Astrocyte (in vitro differentiated cells and primary cell): Measurements from ENCODE around the gene LRRIQ3. TPM values are rescaled to one million over a fixed set of nuclear protein-coding genes. Genes with fewer than 3 reads are reported as not detected.

ENCODE experiments used
- DNase-seq: peaks from one replicate; pipeline ENCODE4 v3.0.0-alpha.2; 2010; ENCODE audit warnings: low read depth
- FAIRE-seq: peaks from 2 replicates; lab custom pipeline; 2011; peaks lifted over from hg19 to GRCh38; lab: Jason Lieb, UNC
- H2AFZ ChIP-seq: 2 replicates; pipeline ENCODE4 v1.6.0; 2012; ENCODE audit warnings: low read depth, low read length, inconsistent platforms
- H3K27ac ChIP-seq: 2 replicates; pipeline ENCODE4 v1.5.1; 2011; ENCODE audit warnings: low read depth, low read length, inconsistent platforms
- H3K27me3 ChIP-seq: 2 replicates; pipeline ENCODE4 v1.6.0; 2011; ENCODE audit warnings: low read length, inconsistent platforms; ENCODE audit not compliant: insufficient read depth
- H3K36me3 ChIP-seq: 2 replicates; pipeline ENCODE4 v1.5.1; 2011; ENCODE audit warnings: low read length, inconsistent platforms; ENCODE audit not compliant: insufficient read depth
- H3K4me1 ChIP-seq: 2 replicates; pipeline ENCODE4 v1.5.1; 2011; ENCODE audit warnings: low read length, inconsistent platforms; ENCODE audit not compliant: insufficient read depth
- H3K4me2 ChIP-seq: 2 replicates; pipeline ENCODE4 v1.6.0; 2012; ENCODE audit warnings: low read length, inconsistent platforms
- H3K4me3 ChIP-seq: 2 replicates; pipeline ENCODE4 v1.5.1; 2011; ENCODE audit warnings: low read depth, mild to moderate bottlenecking, low read length, inconsistent platforms; ENCODE audit not compliant: insufficient read depth
- H3K79me2 ChIP-seq: 2 replicates; pipeline ENCODE4 v1.6.0; 2012; ENCODE audit warnings: mild to moderate bottlenecking, low read length, inconsistent platforms; ENCODE audit not compliant: insufficient read depth
- H3K9ac ChIP-seq: 2 replicates; pipeline ENCODE4 v1.6.0; 2012; ENCODE audit warnings: mild to moderate bottlenecking, low read length, inconsistent platforms
- H3K9me3 ChIP-seq: 2 replicates; pipeline ENCODE4 v1.5.1; 2012; ENCODE audit warnings: low read depth, mild to moderate bottlenecking, low read length, inconsistent platforms; ENCODE audit not compliant: insufficient read depth
- H4K20me1 ChIP-seq: 2 replicates; pipeline ENCODE4 v1.6.0; 2012; ENCODE audit warnings: low read length, inconsistent platforms; ENCODE audit not compliant: insufficient read depth
- H3K27ac Mint-ChIP-seq: one replicate; pipeline ENCODE4 v1.8.0; 2021; ENCODE audit warnings: mild to moderate bottlenecking, mixed read lengths; ENCODE audit not compliant: unreplicated experiment
- H3K27me3 Mint-ChIP-seq: one replicate; pipeline ENCODE4 v1.8.0; 2021; ENCODE audit warnings: low read depth, mixed read lengths; ENCODE audit not compliant: unreplicated experiment
- H3K36me3 Mint-ChIP-seq: one replicate; pipeline ENCODE4 v1.8.0; 2021; ENCODE audit warnings: low read depth, mixed read lengths; ENCODE audit not compliant: unreplicated experiment
- H3K4me1 Mint-ChIP-seq: one replicate; pipeline ENCODE4 v1.8.0; 2021; ENCODE audit warnings: low read depth, mixed read lengths; ENCODE audit not compliant: unreplicated experiment
- H3K4me3 Mint-ChIP-seq: one replicate; pipeline ENCODE4 v1.8.0; 2021; ENCODE audit warnings: mild to moderate bottlenecking, moderate library complexity, mixed read lengths; ENCODE audit not compliant: unreplicated experiment
- H3K9me3 Mint-ChIP-seq: one replicate; pipeline ENCODE4 v1.8.0; 2021; ENCODE audit warnings: mild to moderate bottlenecking, mixed read lengths; ENCODE audit not compliant: unreplicated experiment
- EZH2 ChIP-seq: IDR thresholded peaks from 2 replicates; pipeline ENCODE4 v1.6.1; 2012; ENCODE audit warnings: mild to moderate bottlenecking, low read length, inconsistent platforms; ENCODE audit not compliant: insufficient read depth
- total RNA-seq: library from RNA; stranded (reverse); gene quantifications from 2 replicates; pipeline ENCODE4 v1.2.1, GENCODE V29; 2021
- TF ChIP-seq, protein P1 (sequence below): IDR thresholded peaks from 2 replicates; pipeline ENCODE4 v1.5.1; 2011; ENCODE audit warnings: low read depth, mild to moderate bottlenecking, inconsistent platforms, low read length, moderate library complexity; ENCODE audit not compliant: insufficient read depth

LRRIQ3 gene
- total RNA-seq, 1 donor from 2014 or later = 0.52 TPM

DNA sequence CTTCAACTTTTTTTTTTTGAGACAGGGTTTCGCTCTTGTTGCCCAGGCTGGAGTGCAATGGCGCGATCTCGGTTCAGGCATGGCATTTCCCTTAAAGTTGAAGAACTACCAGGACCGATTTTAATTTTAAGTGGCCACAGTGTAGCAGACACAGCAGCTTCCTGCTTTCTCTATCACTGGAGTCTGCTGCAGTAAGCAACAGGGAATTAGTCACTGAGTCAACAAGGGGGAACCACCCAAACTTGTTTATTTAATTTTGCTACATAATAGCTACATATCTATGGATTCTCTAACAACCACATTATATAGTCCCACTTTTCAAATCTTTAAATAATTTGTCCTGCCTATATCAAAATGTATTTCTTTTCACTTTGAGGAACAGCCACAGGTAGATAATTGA is 24.7 kb upstream of the LRRIQ3 start:
- no peak for DNase-seq

GRCh38 chr1:74215229-74215628 is 17.3 kb upstream of the LRRIQ3 start:
- TF ChIP-seq, protein P1, sequence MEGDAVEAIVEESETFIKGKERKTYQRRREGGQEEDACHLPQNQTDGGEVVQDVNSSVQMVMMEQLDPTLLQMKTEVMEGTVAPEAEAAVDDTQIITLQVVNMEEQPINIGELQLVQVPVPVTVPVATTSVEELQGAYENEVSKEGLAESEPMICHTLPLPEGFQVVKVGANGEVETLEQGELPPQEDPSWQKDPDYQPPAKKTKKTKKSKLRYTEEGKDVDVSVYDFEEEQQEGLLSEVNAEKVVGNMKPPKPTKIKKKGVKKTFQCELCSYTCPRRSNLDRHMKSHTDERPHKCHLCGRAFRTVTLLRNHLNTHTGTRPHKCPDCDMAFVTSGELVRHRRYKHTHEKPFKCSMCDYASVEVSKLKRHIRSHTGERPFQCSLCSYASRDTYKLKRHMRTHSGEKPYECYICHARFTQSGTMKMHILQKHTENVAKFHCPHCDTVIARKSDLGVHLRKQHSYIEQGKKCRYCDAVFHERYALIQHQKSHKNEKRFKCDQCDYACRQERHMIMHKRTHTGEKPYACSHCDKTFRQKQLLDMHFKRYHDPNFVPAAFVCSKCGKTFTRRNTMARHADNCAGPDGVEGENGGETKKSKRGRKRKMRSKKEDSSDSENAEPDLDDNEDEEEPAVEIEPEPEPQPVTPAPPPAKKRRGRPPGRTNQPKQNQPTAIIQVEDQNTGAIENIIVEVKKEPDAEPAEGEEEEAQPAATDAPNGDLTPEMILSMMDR = no peak
- no peak for TF ChIP-seq EZH2
- no peak overlapping the region for H3K4me3 Mint-ChIP-seq
- H3K4me1 Mint-ChIP-seq = no peaks in the 10 kb centered on the region

More for the DNA sequence above, 24.7 kb upstream of the LRRIQ3 start:
- no peaks in the 10 kb centered on the region for H3K4me1 ChIP-seq
- no peaks in the 10 kb centered on the region for H3K36me3 ChIP-seq
- no peak overlapping the region for H3K27ac Mint-ChIP-seq
- no peaks in the 10 kb centered on the region for H3K79me2 ChIP-seq
- no peaks in the 10 kb centered on the region for H4K20me1 ChIP-seq
- no peaks in the 10 kb centered on the region for H3K9me3 Mint-ChIP-seq
- H3K4me1 Mint-ChIP-seq = no peaks in the 10 kb centered on the region
- no peak overlapping the region for H2AFZ ChIP-seq
- no peaks in the 10 kb centered on the region for H3K36me3 Mint-ChIP-seq
- H3K4me2 ChIP-seq = no peak overlapping the region
- no peaks in the 10 kb centered on the region for H3K27me3 ChIP-seq
- no peaks in the 10 kb centered on the region for H3K27me3 Mint-ChIP-seq
- H3K27ac ChIP-seq = no peak overlapping the region
- FAIRE-seq = no peak
- no peak overlapping the region for H3K4me3 ChIP-seq
- no peak overlapping the region for H3K4me3 Mint-ChIP-seq
- H3K9ac ChIP-seq = no peak overlapping the region
- H3K9me3 ChIP-seq = no peaks in the 10 kb centered on the region
- TF ChIP-seq EZH2 = no peak
- TF ChIP-seq, protein P1 = no peak

DNA sequence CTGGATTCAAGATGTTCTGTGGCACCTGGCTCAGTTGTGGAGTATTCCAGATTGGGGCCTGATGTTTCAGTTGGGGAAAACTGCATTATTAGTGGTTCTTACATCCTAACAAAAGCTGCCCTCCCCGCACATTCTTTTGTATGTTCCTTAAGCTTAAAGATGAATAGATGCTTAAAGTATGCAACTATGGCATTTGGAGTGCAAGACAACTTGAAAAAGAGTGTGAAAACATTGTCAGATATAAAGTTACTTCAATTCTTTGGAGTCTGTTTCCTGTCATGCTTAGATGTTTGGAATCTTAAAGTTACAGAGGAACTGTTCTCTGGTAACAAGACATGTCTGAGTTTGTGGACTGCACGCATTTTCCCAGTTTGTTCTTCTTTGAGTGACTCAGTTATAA is 7.3 kb upstream of the LRRIQ3 start:
- FAIRE-seq (no peak), DNase-seq (peak; percentile 63)
- no peak overlapping the region for H3K9ac ChIP-seq
- no peaks in the 10 kb centered on the region for H4K20me1 ChIP-seq
- Mint-ChIP-seq H3K9me3 (no peaks in the 10 kb centered on the region), H3K27me3 (no peaks in the 10 kb centered on the region), H3K4me3 (no peak overlapping the region), H3K4me1 (peaks cover 9% of the 10 kb centered on the region), H3K27ac (peak overlapping the region; percentile 69), H3K36me3 (no peaks in the 10 kb centered on the region)
- peak overlapping the region; percentile 3 for H3K4me2 ChIP-seq
- peaks cover 6% of the 10 kb centered on the region for H3K4me1 ChIP-seq
- H3K36me3 ChIP-seq = no peaks in the 10 kb centered on the region
- no peak overlapping the region for H3K4me3 ChIP-seq
- H3K27me3 ChIP-seq = no peaks in the 10 kb centered on the region
- H3K27ac ChIP-seq = no peak overlapping the region
- no peaks in the 10 kb centered on the region for H3K79me2 ChIP-seq
- H2AFZ ChIP-seq = peak overlapping the region; percentile 20
- TF ChIP-seq EZH2 = no peak
- TF ChIP-seq, protein P1 = no peak
- H3K9me3 ChIP-seq = no peaks in the 10 kb centered on the region

More at GRCh38 chr1:74215229-74215628, 17.3 kb upstream of the LRRIQ3 start:
- H3K27ac Mint-ChIP-seq = no peak overlapping the region
- DNase-seq (no peak), FAIRE-seq (no peak)
- H3K27me3 ChIP-seq = no peaks in the 10 kb centered on the region
- H3K9me3 Mint-ChIP-seq = no peaks in the 10 kb centered on the region
- no peaks in the 10 kb centered on the region for H4K20me1 ChIP-seq
- no peaks in the 10 kb centered on the region for H3K4me1 ChIP-seq
- H3K27ac ChIP-seq = no peak overlapping the region
- H3K36me3 ChIP-seq = no peaks in the 10 kb centered on the region
- H3K36me3 Mint-ChIP-seq = no peaks in the 10 kb centered on the region
- no peaks in the 10 kb centered on the region for H3K9me3 ChIP-seq
- no peaks in the 10 kb centered on the region for H3K27me3 Mint-ChIP-seq
- H3K4me3 ChIP-seq = no peak overlapping the region
- no peak overlapping the region for H3K4me2 ChIP-seq
- no peak overlapping the region for H3K9ac ChIP-seq
- no peak overlapping the region for H2AFZ ChIP-seq
- no peaks in the 10 kb centered on the region for H3K79me2 ChIP-seq
